K562 treated with DMSO at 1 percent for 12 hours (cell line): Measurements from ENCODE around the gene RNASE11. TPM values are rescaled to one million over a fixed set of nuclear protein-coding genes. Genes with fewer than 3 reads are reported as not detected.

Experiments
- total RNA-seq: library from RNA; unstranded; fragments of 300-600 nt; gene quantifications from 2 replicates; pipeline ENCODE4 v1.2.3, GENCODE V29; 2022; ENCODE audit not compliant: insufficient read depth

Gene RNASE11
- not detected in 2 replicates for total RNA-seq

GRCh38 chr14:20587489-20588154, at the start of gene RNASE11:
RNASE11 (minus strand) TSS chr14:20588001.

GRCh38 chr14:20591235-20591634, 3.4 kb upstream of the RNASE11 start, which contains the start of gene RNASE12:
RNASE12 (minus strand) TSS chr14:20591376; CDS start chr14:20590723, 653 bp downstream.

GRCh38 chr14:20560961-20561360, 26.8 kb downstream of the RNASE11 start, which contains the start of gene RNASE9:
RNASE9 (minus strand) TSS chr14:20561047.

Other genes starting within 250 kb of the RNASE11 start
- 16.7 and 36.5 TPM in 2 replicates for gene PARP2, start 244.4 kb downstream of the RNASE11 start, total RNA-seq
- gene TEP1, start 174.5 kb downstream of the RNASE11 start, total RNA-seq: 6.8 and 28.8 TPM in 2 replicates
- gene KLHL33, start 151.8 kb downstream of the RNASE11 start, total RNA-seq: 0.10 TPM in 1 of 2 replicates, not detected in the other
- gene OSGEP, start 133.2 kb downstream of the RNASE11 start, total RNA-seq: 41.8 and 42.2 TPM in 2 replicates
- 116 and 133 TPM in 2 replicates for gene APEX1, start 132.8 kb downstream of the RNASE11 start, total RNA-seq
- gene PIP4P1, start 126.6 kb downstream of the RNASE11 start, total RNA-seq: 25.8 and 27.5 TPM in 2 replicates
- gene PNP, start 118.6 kb downstream of the RNASE11 start, total RNA-seq: 73.6 and 78.8 TPM in 2 replicates
- not detected in 2 replicates for gene RNASE10, start 82.5 kb downstream of the RNASE11 start, total RNA-seq
- not detected in 2 replicates for gene RNASE9, start 27.0 kb downstream of the RNASE11 start, total RNA-seq
- not detected in 2 replicates for gene RNASE12, start 3.4 kb upstream of the RNASE11 start, total RNA-seq
- not detected in 2 replicates for gene OR6S1, start 53.7 kb upstream of the RNASE11 start, total RNA-seq
- gene RNASE4, start 96.6 kb upstream of the RNASE11 start, total RNA-seq: 1.2 and 1.3 TPM in 2 replicates
- 4.3 TPM in 1 of 2 replicates, not detected in the other for gene ANG, start 100.8 kb upstream of the RNASE11 start, total RNA-seq
- not detected in 2 replicates for gene EDDM3A, start 157.9 kb upstream of the RNASE11 start, total RNA-seq
- gene EDDM3B, start 180.4 kb upstream of the RNASE11 start, total RNA-seq: not detected in 2 replicates
- gene RNASE6, start 193.3 kb upstream of the RNASE11 start, total RNA-seq: 0.78 TPM in 1 of 2 replicates, not detected in the other
- 23.3 and 24.0 TPM in 2 replicates for gene RNASE1, start 214.8 kb upstream of the RNASE11 start, total RNA-seq